T-helper 2 cell (primary cell): ENCODE data around the gene ST8SIA4.
"Not testable (repeated sequence)": the region's sequence is repeated elsewhere in the genome, so short reads cannot be mapped to it uniquely, and the experiment has no call there.

Experiments
- DNase-seq, 5 experiments: peaks; one replicate each; pipeline versions ENCODE4 v3.0.0 to v3.0.0-alpha.2; 2012 to 2022

Gene ST8SIA4

GRCh38 chr5:100828898-100829356, 74.2 kb downstream of the ST8SIA4 start:
- no peak for DNase-seq

- DNase-seq, result no peak
Measured at GRCh38 chr5:100828071-100828897, 74.8 kb downstream of the ST8SIA4 start.

GRCh38 chr5:100827481-100827889, 75.6 kb downstream of the ST8SIA4 start:
- no peak for DNase-seq

GRCh38 chr5:100826133-100826532, 76.9 kb downstream of the ST8SIA4 start:
- no peak for DNase-seq

- DNase-seq, result no peak
Measured at GRCh38 chr5:100824635-100825034, 78.4 kb downstream of the ST8SIA4 start.

GRCh38 chr5:100823812-100824211, 79.3 kb downstream of the ST8SIA4 start:
- DNase-seq, result no peak

GRCh38 chr5:100821751-100822150, 81.3 kb downstream of the ST8SIA4 start:
- no peak for DNase-seq

- DNase-seq, result no peak
Measured at GRCh38 chr5:100818340-100818739, 84.7 kb downstream of the ST8SIA4 start.

- DNase-seq, result no peak
Measured at GRCh38 chr5:100803397-100803796, 99.7 kb downstream of the ST8SIA4 start.

- DNase-seq, result peak in 1 of 5 experiments; percentile 28
Measured at GRCh38 chr5:100802208-100802607, 100.9 kb downstream of the ST8SIA4 start.

GRCh38 chr5:100800562-100800961, 102.5 kb downstream of the ST8SIA4 start:
- DNase-seq, result no peak

GRCh38 chr5:100799166-100799565, 103.9 kb downstream of the ST8SIA4 start:
- no peak for DNase-seq

- no peak for DNase-seq
Measured at GRCh38 chr5:100797861-100798260, 105.2 kb downstream of the ST8SIA4 start.

- DNase-seq, result no peak
Measured at GRCh38 chr5:100796851-100797250, 106.2 kb downstream of the ST8SIA4 start.

- no peak for DNase-seq
Measured at GRCh38 chr5:100794844-100795243, 108.2 kb downstream of the ST8SIA4 start.

GRCh38 chr5:100794218-100794617, 108.9 kb downstream of the ST8SIA4 start:
- no peak for DNase-seq

GRCh38 chr5:100792781-100793180, 110.3 kb downstream of the ST8SIA4 start:
- DNase-seq, result no peak

GRCh38 chr5:100791391-100791790, 111.7 kb downstream of the ST8SIA4 start:
- DNase-seq, result no peak

GRCh38 chr5:100790951-100791350, 112.1 kb downstream of the ST8SIA4 start:
- DNase-seq, result no peak

- no peak for DNase-seq
Measured at GRCh38 chr5:100790170-100790665, 112.9 kb downstream of the ST8SIA4 start.

- DNase-seq, result peak in 1 of 5 experiments; percentile 40
Measured at GRCh38 chr5:100789694-100790093, 113.4 kb downstream of the ST8SIA4 start.

- no peak for DNase-seq
Measured at GRCh38 chr5:100788417-100788816, 114.7 kb downstream of the ST8SIA4 start.

- no peak for DNase-seq
Measured at GRCh38 chr5:100787648-100788047, 115.4 kb downstream of the ST8SIA4 start.

- not testable (repeated sequence) for DNase-seq
Measured at GRCh38 chr5:100785536-100785935, 117.5 kb downstream of the ST8SIA4 start.
